HG03095 (cell line): ENCODE data around the gene RALGAPB.

Experiments used
- ATAC-seq: cut with Tn5 transposase; IDR thresholded peaks from one replicate; pipeline ENCODE4 v1.9.1; 2021; ENCODE audit warnings: moderate library complexity; ENCODE audit not compliant: unreplicated experiment

RALGAPB gene

GRCh38 chr20:38608188-38608587 is 135.5 kb downstream of the RALGAPB start:
- ATAC-seq = no peak

- no peak for ATAC-seq
Observed at GRCh38 chr20:38609815-38610214, 137.2 kb downstream of the RALGAPB start.

DNA sequence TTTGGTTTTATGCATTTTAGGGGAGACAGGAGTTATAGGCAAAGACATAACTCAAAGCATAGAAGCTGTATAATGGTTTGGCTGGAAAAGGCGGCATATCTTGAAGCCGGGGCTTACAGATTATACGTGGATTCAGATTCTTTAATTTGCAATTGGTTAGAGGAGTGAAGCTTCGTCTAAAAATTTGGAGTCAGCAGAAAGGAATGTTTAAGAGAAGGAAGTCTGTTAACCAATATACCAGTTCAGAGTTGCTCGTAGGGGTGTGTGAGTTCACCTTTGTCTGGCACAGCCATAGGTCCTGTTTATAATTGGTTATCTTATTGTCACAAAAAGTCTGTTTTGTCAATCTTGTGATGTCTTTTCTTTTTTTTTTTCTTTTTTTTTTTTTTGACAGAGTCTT is 137.9 kb downstream of the RALGAPB start:
- ATAC-seq = no peak

DNA sequence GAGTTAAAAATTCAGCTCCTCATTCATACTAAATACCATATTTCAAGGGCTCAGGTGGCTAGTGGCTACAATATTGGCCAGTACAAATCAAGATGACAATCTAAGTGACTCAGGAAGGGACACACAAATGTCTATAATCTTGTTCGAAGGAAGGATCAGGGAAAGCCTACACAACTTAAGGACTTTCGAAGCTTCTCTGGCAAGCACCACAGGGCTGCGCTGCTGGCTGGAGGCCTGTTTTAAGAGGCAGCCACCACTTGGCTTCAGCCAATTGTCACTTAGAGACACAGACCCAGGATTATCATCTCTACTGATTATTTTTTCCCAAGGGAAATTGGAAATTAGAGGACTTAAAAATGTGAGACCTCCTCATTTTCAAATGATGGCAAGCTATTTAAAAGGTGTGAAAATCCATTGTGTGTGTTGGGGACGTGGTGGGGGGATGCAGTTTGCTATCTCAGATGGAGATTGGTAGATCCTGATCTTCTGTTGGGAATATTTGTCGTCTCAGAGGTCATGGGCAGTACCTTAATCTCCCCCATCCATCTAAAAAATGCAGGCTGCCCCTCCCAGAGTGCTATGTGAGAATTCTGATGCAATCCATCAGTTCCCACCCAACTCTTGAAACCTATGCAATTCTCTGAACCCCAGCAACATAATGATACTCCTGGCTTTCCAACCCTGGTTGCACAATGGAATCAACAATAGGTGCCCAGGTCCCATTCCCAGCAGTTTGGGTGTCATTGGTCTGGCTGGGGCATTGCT is 140.3 kb downstream of the RALGAPB start:
- ATAC-seq = no peak

DNA sequence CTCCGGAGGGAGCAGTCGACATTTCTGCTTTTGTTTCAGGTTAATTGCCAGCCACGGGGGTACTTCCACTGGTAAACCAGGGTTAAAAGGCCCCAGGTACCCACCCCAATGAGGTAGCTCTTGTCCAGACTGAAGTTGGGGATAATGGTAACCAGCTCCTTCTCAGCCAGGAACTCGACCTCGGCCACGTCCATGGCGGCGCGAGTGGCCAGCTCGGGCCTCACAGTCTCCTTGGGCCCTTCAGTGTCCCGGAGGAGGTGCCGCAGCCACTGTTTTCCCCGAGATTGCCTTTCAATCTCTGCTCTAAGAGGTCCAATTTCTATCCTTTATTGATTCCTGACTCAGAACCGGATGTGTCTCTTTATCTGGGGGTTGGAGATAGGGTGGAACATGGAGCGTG is 142.6 kb downstream of the RALGAPB start:
- ATAC-seq = no peak

DNA sequence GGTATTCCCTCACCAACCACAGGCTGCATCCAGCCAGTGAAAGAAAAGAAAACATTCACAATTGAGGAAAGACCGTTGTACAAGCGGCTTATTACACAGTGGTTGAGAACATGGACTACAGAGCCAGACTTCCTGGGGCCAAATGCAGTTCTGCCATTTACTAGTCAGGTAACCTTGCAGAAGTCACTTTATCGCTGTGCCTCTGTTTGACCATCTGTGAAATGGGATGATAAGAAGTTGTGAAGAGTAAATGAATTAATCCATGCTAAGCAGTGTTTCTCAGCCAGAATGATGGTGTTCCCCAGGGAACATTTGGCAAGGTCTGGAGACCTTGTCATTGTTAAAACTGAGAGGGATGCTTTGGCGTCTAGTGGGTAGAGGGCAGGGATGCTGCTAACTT is 143.8 kb downstream of the RALGAPB start:
- no peak for ATAC-seq

- ATAC-seq = no peak
Observed at GRCh38 chr20:38617011-38617829, 144.6 kb downstream of the RALGAPB start.

GRCh38 chr20:38617830-38618196 is 145.2 kb downstream of the RALGAPB start:
- ATAC-seq = no peak

- ATAC-seq = no peak
Observed at GRCh38 chr20:38620441-38620840, 147.8 kb downstream of the RALGAPB start.

- ATAC-seq = no peak
Observed at GRCh38 chr20:38623061-38623460, 150.4 kb downstream of the RALGAPB start.

DNA sequence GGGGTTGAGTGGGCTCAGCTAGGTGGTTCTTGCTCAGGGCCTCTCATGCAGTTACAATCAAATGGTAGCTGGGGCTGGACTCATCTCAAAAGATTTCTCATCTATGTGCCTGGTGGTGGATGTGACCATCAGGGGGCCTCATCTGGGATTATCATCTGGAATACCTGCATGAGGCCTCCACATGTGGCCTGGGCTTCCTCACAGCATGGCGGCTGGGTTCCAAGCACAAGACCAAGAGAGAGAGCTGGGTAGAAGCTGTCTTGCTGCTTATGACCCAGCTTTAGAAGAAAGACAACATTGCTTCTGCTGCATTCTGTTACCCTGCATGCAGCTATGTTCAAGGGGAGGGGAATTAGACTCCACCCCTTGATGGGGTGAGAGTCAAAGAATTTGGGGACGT is 151.4 kb downstream of the RALGAPB start:
- no peak for ATAC-seq

DNA sequence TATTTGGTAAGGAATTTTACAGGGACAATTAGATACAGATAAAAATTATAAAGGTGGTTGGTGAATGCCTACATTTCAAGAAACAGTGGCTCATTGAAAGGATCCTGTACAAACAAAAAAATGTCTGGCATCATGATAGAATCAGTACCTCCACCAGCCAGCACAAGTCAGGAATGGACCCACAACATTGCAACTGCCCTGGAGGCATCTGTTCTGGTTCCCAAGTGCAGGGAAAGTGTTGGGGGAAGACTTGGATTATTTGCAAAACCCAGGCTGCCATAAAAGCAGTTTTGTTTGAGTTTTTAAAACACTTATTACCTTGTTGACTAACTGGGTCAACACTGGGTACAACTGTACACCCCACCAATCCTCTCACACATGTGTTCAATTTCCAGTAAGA is 153.3 kb downstream of the RALGAPB start:
- no peak for ATAC-seq

DNA sequence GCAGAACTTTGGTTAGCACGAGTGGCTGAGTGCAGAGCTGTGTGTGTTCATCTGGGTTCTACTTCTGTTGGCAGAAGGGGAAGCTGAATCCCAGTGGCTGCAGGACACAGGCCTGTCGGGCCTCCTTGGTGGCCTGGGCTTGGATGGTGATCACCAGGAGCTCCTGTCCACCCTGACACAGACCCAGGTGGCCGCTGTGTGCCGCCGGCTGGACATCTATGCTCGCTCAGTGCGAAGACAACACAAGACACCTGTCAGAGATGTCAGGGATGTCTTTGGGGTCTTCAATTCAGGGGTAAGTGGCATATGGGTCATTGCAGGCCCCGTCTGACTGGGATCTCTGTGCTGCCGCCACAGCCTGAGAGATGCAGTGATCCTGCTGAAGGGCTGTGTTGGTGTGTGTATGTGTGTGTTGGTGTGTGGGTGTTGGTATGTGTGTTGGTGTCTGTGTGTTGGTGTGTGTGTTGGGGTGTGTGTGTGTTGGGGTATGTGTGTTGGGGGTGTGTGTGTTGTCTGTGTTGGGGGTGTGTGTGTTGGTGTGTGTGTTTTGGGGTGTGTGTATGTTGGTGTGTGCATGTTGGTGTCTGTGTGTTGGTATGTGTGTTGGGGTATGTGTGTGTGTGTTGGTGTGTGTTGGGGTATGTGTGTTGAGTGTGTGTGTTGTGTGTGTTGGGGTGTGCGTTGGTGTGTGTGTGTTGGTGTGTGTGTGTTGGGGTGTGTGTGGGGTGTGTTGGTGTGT is 154.4 kb downstream of the RALGAPB start:
- ATAC-seq = no peak
